HG03457 (cell line): ENCODE data around the gene HOXB2.

ENCODE experiments used
- ATAC-seq: cut with Tn5 transposase; IDR thresholded peaks from one replicate; pipeline ENCODE4 v1.9.1; 2021; ENCODE audit warnings: moderate number of reproducible peaks; ENCODE audit not compliant: unreplicated experiment

The HOXB2 gene

DNA sequence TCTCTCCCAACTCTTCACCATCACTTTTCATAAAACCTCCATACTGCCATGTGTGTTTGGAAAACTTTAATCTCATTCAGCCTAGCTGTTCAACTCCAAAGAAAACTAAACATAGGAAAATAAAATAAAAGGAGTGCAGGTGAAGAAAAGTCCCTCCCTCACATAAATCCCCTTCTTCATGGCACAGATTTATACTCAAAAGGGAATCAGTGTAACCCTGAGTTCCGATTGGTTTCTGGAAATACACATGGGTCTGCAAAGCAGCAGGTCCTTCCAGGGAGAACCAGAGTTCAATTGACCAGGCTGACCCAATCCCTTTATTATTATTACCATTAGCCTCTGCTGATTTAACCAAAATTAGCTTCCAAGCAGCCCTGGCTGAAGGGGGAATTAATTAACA is 8.9 kb upstream of the HOXB2 start:
- no peak for ATAC-seq

DNA sequence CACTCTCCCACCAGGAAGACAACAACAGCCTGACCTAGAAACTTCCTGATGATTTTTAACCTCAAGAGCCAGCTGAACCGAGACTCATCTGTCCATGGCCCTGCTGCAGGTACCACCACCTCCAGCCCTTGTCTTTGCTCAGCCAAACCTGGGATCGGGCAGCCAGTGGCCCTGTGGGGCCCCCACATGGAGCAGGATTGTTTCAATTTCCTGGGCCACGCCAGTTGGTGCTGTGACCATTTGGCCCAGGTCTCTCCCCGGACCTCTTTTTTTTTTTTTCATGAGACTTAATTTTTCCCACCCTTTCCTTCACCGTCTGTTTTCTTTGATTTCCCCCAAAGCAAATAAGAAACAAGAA is 8.3 kb upstream of the HOXB2 start:
- no peak for ATAC-seq

DNA sequence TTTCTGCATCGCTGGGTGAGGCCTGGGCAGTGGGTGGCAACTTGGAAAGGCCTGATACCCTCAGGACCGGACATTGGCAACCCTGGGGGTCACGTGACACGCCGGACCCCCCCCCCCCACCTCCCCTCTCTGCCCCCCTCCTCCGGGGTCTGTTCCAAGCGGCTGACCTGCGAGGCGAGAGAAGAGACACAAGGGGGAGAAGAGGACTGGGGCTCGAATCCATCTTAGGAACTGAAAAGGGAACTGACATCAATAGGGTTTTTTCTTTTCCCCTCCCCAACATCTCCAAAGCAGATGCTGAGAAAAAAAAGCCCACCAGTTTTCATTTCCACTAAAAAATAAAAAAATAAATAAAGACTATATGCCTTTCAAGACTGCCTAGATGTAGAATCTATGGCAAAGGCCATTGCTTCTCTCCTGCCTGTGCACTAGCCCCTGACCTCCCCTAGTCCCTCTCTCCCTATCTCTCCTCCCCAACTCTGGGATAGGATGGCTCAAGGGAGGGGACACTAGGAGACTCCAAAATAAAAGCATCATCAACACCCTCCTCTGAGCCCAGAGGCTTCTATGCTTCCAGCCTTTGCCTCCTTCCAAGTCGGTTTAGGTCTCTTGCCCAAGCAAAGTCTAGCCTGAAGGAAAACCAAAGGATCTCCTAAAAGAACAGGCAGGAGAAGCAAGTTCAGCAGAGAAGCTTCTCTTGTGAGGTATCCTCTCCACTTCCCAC is 7.7 kb upstream of the HOXB2 start:
- no peak for ATAC-seq

DNA sequence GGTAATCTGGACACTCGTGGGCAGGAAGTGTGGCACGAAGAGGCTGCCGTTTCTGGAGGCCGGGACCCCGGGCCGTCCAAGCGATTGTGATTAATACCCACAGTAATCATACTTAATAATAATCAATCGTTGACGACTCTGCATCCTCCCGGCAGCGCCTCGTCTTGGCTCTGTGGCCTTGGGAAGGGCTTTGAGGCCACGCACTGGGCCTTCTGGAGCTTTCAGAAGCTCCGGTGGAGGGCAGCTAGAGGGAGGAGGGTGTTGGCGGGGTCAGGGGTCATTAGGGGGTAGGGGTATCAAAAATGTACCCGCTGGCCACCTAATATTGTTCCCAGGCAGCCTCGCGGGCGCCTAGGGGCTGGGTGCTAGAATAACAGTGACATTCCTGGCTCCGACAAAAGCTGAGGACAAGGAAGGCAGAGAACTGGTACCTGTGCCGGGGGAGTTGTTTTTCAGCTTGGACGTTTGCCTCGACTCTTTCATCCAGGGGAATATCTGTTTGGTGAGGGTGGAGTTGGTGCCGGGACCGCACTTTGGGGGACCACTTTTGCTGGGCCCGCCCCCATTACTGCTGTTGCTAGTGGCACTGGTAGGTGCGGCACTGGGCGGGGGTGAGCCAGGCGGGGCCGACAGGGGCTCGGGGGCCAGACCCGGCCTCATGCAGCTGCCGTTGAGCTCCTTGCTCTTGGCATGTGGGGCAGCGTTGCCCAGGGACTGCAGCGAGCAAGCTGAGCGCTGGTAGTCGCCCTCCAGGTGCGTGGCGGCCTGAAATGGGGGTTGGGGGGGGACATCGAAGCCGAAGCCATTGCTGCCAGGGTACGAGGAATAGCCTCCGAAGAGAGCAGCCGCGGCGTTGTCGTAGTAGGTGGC is 6.9 kb upstream of the HOXB2 start:
- no peak for ATAC-seq

DNA sequence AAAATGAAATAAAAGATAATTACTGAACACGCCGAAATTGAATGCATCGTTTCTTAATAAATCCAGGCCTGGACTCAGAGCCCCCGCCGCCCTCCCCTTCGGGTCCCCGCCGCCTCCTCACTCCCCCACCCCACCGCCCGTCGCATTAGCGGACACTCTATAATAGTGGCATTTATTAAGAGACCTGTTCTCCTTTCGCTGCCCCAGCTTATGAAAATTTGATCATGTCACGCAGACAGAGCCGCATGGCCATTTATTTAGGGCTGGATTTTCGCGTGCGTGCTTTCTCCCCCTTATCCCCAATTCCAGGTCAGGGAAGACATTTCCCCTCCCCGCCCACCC is 6.3 kb upstream of the HOXB2 start:
- no peak for ATAC-seq

DNA sequence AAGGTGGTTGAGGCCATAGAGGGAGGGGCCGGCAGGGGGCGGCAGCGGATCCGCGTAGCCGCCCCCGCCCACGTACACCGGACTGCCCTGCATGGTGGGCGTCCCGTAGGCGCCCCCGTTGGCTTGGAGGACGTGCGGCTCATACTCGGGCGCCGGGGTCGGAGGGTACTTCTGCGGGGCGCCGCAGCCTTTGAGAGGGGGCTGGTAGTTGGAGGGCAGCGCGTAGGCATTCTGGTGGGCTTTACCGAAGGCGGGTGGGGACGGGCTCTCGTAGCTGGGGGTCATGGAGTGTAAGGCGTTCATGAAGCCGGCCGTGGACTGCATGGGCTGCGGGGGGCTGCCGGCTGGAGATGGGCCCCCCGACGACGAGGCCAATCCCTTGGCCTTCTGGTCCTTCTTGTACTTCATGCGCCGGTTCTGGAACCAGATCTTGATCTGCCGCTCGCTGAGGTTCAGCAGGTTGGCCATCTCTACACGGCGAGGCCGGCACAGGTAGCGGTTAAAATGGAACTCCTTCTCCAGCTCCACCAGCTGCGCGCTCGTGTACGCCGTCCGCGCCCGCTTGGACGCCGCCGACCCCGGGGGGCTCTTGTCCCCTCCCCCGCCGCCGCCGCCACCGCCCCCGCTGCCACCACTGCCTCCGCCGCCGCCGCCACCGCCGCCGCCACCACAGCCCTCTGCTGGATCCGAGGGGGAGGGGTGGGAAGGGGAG is 5.7 kb upstream of the HOXB2 start:
- ATAC-seq: no peak

DNA sequence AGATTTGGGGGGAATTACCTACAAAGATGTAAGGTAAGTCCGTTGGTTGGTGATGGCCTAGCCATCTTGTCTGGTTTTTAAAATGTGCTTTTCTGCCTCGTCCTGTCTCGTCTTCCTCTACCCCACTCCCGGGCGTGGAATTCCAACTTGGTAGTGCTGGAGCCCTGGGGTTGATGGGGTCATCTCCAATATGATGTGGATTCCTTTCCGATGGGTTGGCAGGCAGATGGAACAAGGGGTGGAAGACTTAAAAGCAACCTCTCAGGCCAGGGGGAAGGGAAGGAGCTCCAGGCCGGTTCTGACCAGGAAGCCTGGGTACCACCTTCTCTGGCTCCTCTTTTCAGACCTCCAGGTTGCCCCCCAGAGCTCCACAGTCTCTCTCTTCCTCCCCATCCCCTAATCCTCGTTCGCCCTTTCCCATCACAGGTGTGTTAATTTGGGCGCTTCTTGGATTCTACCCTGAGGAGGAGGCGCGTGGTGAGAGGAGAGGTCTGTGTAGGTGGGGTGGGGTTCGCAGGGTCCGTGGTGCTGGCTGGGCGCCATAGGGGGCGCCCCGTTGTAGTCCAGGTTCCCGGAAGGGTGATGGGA is 5.1 kb upstream of the HOXB2 start:
- ATAC-seq: no peak

DNA sequence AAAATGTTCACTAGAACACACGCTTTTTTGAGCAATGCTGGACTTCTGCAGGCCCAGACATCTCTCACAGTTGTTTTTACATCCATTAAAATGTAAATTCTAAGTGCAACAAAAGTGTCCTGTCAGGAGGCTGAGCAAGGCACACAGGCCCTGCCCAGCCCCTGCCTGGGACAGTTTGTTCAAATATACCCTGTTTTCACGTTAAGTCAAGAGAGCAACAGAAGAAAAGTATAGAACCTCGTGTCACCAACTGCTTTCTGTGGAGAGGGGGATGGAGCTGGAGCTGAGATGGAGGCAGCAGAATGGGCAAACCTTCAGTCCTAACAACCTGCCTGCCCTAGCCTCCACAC is 4.3 kb upstream of the HOXB2 start:
- ATAC-seq: no peak

DNA sequence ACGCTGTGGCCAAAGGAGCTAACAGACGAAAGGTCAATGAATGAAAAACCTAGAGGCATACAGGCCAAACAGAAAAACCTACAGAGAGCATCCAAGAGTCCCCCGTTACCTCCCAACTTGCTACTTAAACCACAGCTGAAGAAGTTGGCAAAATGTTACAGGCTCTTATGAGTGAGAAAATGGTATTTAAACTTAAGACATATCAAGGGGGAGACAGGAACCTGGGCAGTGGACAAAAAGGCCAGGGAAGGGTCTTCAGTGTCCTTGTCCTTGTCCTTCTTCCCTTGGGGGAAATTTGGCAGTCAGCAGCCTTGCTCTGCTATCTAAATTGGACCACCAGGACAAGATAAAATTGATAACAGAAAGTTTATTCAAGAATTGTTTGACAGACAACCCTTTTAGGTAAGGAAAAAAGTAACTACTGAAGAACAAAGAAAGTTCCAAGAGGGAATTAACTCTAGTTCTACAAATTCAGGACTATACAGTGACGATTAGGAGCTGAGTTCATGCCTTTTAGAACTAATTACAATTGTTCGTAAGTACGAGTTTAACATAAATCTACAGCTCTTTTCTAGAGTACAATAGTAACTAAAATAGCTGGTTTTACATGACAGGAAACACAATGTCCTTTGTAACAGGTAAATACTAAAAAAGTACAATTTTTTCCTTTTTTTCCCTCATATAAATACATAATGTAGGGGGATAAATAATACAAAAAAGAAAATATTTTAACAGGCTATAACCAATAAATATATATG is 3.8 kb upstream of the HOXB2 start:
- no peak for ATAC-seq

DNA sequence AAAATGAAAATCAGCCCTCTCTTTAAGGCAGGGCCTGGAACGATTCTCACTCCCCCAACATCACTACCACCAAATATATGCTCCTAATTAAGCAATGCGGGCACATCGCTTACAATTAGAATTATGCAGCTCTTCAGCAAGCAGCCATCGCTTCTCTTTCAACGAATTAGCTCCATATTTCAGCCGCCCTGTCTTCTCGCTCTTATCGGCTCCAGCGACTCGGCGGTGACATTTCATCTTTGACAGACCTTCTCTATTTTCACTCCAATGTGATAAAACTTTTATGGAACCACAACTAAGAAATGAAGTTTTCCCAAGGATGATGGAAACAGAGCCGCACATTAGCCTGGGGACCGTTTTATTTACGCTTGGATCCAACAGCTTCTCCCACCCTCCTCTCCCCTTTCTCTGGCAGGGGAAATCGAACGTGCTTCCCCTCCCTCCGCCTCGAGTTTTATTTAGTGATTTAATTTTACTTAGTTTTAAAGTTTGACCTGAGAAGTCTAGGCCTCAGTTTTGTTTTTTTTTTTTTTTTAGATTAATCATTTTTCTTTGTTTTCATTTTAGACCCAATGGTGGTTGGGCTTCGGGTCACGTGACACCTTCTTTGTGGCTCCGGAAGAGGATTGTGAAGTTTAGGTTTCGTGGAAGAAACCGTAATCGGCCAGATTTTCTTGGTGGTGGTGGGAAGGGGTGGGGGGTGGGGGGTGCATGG is 3.1 kb upstream of the HOXB2 start:
- no peak for ATAC-seq

DNA sequence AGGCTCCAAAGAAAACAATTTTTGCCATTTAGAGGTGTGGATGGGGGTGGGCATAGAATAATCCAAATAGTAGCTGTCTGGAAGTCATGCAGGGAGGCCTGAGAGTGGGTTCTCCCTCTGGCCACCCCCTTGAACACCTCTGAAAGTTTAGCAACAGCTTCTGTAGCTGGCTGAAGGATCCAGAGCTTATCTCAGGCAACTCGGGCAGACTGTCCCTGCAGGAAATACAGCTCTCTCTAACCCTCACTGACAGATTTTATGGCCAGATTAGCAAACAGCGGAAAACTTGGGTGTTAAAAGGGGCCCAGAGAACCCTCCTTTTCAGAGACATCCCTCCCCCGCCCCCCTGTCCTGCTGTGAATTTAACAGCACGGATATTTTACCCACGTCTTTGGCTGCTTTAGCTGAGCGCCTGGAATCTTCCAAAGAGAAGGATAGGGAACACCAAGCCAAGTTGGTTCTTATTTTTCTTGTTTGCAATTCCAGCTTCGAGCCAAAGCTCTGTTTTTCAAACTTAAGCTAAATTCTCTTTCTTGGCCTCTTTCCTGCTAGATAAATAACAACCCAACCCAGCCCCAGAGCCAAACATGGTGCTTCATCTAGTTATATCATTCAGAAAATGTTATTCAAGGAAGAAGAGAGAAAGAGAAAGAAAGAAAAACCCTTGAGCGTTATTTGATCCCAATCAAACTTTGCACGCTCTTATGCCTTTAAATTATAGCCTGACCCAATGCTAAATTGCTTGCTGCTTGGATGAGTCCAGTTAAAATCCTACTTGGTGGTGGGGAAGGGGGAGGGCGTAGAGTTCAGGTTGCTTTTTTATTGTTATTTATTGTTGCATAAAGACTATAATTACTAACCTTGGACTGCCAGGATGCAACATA is 2.3 kb upstream of the HOXB2 start:
- no peak for ATAC-seq

DNA sequence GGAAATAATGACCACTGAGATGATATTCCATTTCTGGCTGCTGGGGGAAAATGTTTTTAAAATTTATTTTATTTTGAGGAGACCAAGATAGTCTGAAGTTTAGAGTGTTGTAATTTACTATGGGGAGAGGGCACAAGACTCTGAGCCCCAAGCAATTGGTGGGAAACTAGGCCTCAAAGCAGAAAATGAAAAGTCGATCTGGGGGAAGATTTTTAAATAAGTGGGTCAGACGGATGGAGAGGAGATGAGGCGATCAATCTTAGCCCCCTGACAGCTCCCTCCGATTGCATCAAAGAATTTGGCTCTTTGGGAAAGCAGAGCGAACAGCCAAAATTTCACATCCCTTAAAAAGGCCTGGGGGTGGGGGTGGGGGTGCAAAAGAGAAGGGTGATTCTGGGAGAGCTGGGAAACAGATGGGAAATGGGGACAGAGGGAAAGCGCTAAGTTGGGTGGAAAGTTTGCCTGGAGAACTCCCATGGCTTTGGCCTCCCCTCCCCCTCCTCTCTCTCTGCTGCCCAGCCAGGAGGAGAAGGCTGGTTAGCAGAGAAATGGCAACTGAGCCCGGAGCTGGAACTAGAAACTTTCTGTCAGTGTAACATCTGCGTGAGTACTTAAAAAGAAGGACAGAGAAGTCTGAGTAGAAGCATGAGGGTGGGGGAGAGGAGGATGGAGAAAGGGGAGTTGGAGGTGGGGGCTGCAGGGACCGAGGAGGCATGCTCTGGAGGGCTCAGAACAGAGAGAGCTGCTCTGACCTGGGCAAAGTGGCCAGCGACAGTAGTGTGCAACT is 1.4 kb upstream of the HOXB2 start:
- ATAC-seq: no peak

DNA sequence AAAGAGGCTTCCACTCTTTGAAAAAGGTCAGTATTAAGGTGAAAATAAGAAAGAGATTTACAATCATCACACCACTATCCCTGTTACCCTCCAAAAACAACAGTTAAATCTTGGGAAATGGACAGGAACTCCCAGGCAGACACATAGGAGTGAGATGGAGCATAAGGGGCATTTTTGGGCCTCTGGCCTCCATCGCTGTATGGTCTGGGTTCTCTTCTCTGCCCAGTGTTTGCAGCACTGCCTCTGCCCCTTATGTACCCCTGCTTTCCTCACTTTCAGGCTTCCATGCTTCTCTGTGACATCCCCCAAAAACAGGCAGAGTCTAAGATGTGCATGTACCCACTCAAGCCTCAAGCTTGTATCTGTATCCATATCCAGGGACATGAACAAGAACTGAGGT is 630 bp upstream of the HOXB2 start:
- ATAC-seq: no peak

DNA sequence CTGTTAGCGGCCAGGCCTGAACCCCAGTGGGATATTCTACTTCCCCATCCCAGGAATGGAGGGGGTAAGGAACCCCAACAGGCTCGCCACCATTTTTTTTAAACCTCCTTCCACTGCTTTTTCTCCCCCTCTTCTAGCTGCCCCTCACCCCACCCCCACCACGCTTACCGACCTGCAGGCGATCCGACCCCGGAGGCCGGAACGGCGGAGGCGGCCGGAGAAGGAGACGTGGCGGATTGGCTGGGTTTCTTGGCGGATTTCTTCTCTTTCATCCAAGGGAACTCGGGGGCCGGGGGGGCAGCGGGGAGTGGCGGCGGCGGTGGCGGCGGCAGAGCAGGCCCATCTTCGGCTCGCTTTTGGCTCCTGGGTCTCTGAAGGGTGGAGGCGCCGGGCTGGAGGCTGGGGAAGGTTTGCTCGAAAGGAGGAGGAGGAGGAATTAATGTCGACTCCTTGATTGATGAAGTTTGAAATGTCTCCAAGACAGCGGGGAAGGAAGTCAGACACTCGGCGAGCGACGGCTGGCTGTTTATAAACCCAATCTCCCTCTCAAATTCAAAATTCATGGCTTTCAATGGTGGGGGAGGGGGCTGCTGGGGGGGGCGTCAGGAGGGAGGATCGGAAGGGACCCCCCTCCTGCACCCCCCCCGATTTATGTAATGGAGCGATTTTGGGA is 424 bp downstream of the HOXB2 start:
- ATAC-seq: no peak

DNA sequence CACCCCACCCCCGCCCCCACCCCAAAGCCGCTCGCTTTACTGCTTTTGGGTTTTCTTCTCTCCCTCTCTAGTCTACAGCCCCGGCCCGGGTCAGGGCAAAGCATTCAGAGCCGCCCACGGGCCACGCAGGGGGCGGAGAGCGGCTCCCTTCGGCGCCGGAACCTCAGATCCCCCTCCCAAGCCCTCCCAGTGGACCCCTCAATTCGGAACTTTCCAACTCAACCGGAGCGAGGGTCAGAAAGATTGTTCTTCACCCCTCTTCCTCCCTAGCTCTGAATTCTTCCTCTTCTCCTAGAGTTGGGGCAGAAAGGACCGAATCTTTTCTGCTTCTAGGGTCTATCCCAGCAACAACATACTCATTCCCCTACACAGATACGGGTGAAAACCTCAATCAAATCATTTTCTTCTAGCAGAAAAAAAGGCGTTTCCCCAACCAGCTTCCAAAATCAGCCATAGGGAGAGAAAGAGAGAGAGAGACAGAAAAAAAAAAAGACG is 1.0 kb downstream of the HOXB2 start:
- ATAC-seq: no peak

DNA sequence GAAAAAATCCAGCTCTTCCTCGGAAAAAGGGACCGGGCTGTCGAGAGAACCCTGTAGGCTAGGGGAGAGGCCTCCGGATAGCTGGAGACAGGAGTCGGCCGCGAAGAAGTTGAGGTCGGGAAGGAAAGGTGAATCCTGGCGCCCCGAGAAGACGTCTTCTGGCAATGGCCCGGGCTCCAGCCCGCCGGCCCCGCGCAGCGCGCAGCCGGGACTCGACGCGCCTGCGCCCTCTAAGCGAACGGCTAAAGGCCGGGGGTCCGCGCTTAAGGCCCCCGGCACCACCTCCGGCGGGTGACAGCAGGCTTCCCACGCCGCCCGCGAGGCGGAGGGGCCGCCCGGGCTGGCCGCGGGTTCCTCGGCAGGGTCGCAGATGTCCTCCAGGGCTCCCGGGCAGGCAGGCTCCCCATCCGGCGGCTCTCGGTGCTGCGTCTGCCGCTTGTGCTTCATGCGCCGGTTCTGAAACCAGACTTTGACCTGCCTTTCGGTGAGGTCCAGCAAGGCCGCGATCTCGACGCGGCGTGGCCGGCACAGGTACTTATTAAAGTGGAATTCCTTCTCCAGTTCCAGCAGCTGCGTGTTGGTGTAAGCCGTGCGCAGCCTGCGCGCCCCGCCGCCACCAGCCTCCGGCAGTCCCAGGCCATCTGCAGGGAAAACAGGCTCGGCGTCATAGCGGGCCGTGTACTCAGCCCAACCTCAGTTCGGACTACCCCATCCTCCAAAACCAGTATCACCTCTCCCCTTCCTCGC is 1.6 kb downstream of the HOXB2 start:
- no peak for ATAC-seq

DNA sequence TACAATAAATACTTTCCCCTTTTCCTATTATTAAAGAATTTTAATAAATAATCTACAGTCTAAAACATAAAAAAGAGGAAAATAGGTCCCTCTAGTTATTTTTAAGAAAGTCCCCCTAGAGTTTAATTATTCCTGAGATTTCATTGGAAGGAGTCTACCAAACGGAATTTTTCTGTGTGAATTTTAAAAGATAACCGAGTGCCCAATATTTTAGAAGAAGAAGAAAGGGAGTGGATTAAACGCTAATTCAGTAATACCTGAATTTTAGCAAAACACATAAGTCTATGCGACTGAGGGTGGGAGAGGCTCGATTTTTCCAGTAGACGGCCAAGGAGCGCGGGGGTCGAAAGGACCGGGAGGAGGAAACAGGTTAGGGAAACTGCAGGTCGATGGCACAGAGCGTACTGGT is 2.2 kb downstream of the HOXB2 start:
- ATAC-seq: no peak
